OCI-LY3 (cell line): ENCODE measurements around the gene VASH2.

Source experiments
- H2AFZ ChIP-seq: fragments of 200-600, 300-600 bp; shearing (Covaris generic); 2 replicates; pipeline ENCODE4 v1.6.0; 2014; ENCODE audit warnings: antibody characterized with exemption, low read depth, low read length
- H3K27ac ChIP-seq: fragments of 200-600, 300-600 bp; sonication (generic); 2 replicates; pipeline ENCODE4 v1.5.1; 2014; ENCODE audit warnings: mild to moderate bottlenecking, low read length, moderate library complexity, mixed read lengths
- H3K27me3 ChIP-seq: fragments of 200-600, 300-600 bp; sonication (generic); 2 replicates; pipeline ENCODE4 v1.6.1; 2014; ENCODE audit warnings: low read depth, low read length, mixed read lengths
- H3K36me3 ChIP-seq: fragments of 200-600, 300-600 bp; sonication (generic); replicated peaks from 2 replicates; pipeline ENCODE3; 2014; ENCODE audit warnings: low read depth, low read length, mixed read lengths
- H3K4me1 ChIP-seq: fragments of 300-600, 200-600 bp; sonication (generic); 2 replicates; pipeline ENCODE4 v1.6.1; 2014; ENCODE audit warnings: low read length, mixed read lengths
- H3K4me2 ChIP-seq: fragments of 200-600, 300-600 bp; sonication (generic); 2 replicates; pipeline ENCODE4 v1.6.1; 2014; ENCODE audit warnings: low read length, mixed read lengths
- H3K4me3 ChIP-seq: fragments of 300-600, 200-600 bp; sonication (generic); 2 replicates; pipeline ENCODE4 v1.5.1; 2014; ENCODE audit warnings: antibody characterized with exemption, mild to moderate bottlenecking, low read length, moderate library complexity
- H3K79me2 ChIP-seq: fragments of 300-600, 200-600 bp; shearing (Covaris generic); 2 replicates; pipeline ENCODE4 v1.6.1; 2014; ENCODE audit warnings: mild to moderate bottlenecking, low read length, mixed read lengths
- H3K9ac ChIP-seq: fragments of 300-600, 200-600 bp; shearing (Covaris generic); 2 replicates; pipeline ENCODE4 v1.6.0; 2014; ENCODE audit warnings: mild to moderate bottlenecking, low read length, moderate library complexity
- H3K9me3 ChIP-seq: fragments of 200-600, 300-600 bp; shearing (Covaris generic); 2 replicates; pipeline ENCODE4 v1.6.1; 2014; ENCODE audit warnings: low read length, mixed read lengths; ENCODE audit not compliant: insufficient read depth
- H4K20me1 ChIP-seq: fragments of 200-600, 300-600 bp; sonication (generic); 2 replicates; pipeline ENCODE4 v1.6.1; 2016; ENCODE audit warnings: low read length, mixed read lengths; ENCODE audit not compliant: insufficient read depth
- CTCF ChIP-seq: fragments of 200-600, 300-600 bp; sonication (generic); IDR thresholded peaks from 2 replicates; pipeline ENCODE4 v1.5.1; 2014; ENCODE audit warnings: antibody characterized with exemption, low read length, low read depth
- EZH2phosphoT487 ChIP-seq: fragments of 200-600 bp; shearing (Covaris generic); IDR thresholded peaks from 2 replicates; pipeline ENCODE4 v1.6.1; 2018; ENCODE audit warnings: antibody characterized with exemption, mixed run types, low read depth

Gene VASH2

GRCh38 chr1:212982430-212983152 is 32.2 kb downstream of the VASH2 start:
- no peaks in the 10 kb centered on the region for H4K20me1 ChIP-seq
- peaks cover 39% of the 10 kb centered on the region for H3K4me1 ChIP-seq
- no peak overlapping the region for H3K4me2 ChIP-seq
- H3K9ac ChIP-seq: no peak overlapping the region
- TF ChIP-seq CTCF (no peak), EZH2phosphoT487 (no peak)
- H3K27me3 ChIP-seq: no peaks in the 10 kb centered on the region
- H3K79me2 ChIP-seq: no peaks in the 10 kb centered on the region
- no peaks in the 10 kb centered on the region for H3K36me3 ChIP-seq
- H3K9me3 ChIP-seq: no peaks in the 10 kb centered on the region
- H2AFZ ChIP-seq: no peak overlapping the region
- no peak overlapping the region for H3K27ac ChIP-seq
- H3K4me3 ChIP-seq: no peak overlapping the region

- H3K4me2 ChIP-seq: no peak overlapping the region
- no peak overlapping the region for H3K9ac ChIP-seq
- TF ChIP-seq EZH2phosphoT487 (no peak), CTCF (no peak)
- no peak overlapping the region for H2AFZ ChIP-seq
- no peaks in the 10 kb centered on the region for H3K27me3 ChIP-seq
- no peaks in the 10 kb centered on the region for H4K20me1 ChIP-seq
- no peaks in the 10 kb centered on the region for H3K79me2 ChIP-seq
- no peak overlapping the region for H3K4me3 ChIP-seq
- no peaks in the 10 kb centered on the region for H3K36me3 ChIP-seq
- no peaks in the 10 kb centered on the region for H3K9me3 ChIP-seq
- peaks cover 33% of the 10 kb centered on the region for H3K4me1 ChIP-seq
- no peak overlapping the region for H3K27ac ChIP-seq
Measured at GRCh38 chr1:212983482-212983881, 33.1 kb downstream of the VASH2 start.

- H3K36me3 ChIP-seq: peaks cover 9% of the 10 kb centered on the region
- H3K27me3 ChIP-seq: no peaks in the 10 kb centered on the region
- no peaks in the 10 kb centered on the region for H3K79me2 ChIP-seq
- no peak overlapping the region for H3K9ac ChIP-seq
- H3K27ac ChIP-seq: no peak overlapping the region
- no peak overlapping the region for H3K4me2 ChIP-seq
- TF ChIP-seq CTCF: no peak
- no peak for TF ChIP-seq EZH2phosphoT487
- H3K4me1 ChIP-seq: peaks cover 21% of the 10 kb centered on the region
- H2AFZ ChIP-seq: no peak overlapping the region
- H3K9me3 ChIP-seq: no peaks in the 10 kb centered on the region
- H3K4me3 ChIP-seq: no peak overlapping the region
- H4K20me1 ChIP-seq: no peaks in the 10 kb centered on the region
Measured at GRCh38 chr1:212984522-212985291, 34.4 kb downstream of the VASH2 start.

- Histone ChIP-seq H3K79me2 (no peaks in the 10 kb centered on the region), H3K4me2 (no peak overlapping the region), H3K27me3 (no peaks in the 10 kb centered on the region), H2AFZ (no peak overlapping the region), H3K4me1 (peaks cover 10% of the 10 kb centered on the region), H3K9ac (no peak overlapping the region), H4K20me1 (no peaks in the 10 kb centered on the region), H3K36me3 (peaks cover 26% of the 10 kb centered on the region), H3K9me3 (no peaks in the 10 kb centered on the region), H3K27ac (no peak overlapping the region), H3K4me3 (no peak overlapping the region)
- no peak for TF ChIP-seq EZH2phosphoT487
- TF ChIP-seq CTCF: no peak
Measured at GRCh38 chr1:212986551-212986950, 36.2 kb downstream of the VASH2 start.
